Ectodermal cell (in vitro differentiated cells): ENCODE measurements around the gene KRTAP19-5.

Source experiments
- H3K27ac ChIP-seq: 2 replicates; pipeline ENCODE4 v1.7.0; 2013; ENCODE audit warnings: mild to moderate bottlenecking, low read depth, low read length; ENCODE audit not compliant: insufficient read depth, poor library complexity, severe bottlenecking
- H3K27me3 ChIP-seq: 2 replicates; pipeline ENCODE4 v1.7.0; 2013; ENCODE audit warnings: mild to moderate bottlenecking, low read length; ENCODE audit not compliant: insufficient read depth, control insufficient read depth, poor library complexity, severe bottlenecking
- H3K36me3 ChIP-seq: one replicate; pipeline ENCODE4 v1.7.0; 2013; ENCODE audit warnings: low read length; ENCODE audit not compliant: control insufficient read depth, insufficient read depth
- H3K4me1 ChIP-seq: one replicate; pipeline ENCODE4 v1.7.0; 2013; ENCODE audit warnings: low read length; ENCODE audit not compliant: control insufficient read depth, insufficient read depth
- H3K4me3 ChIP-seq: 2 replicates; pipeline ENCODE4 v1.7.0; 2013; ENCODE audit warnings: low read depth, low read length, control low read depth; ENCODE audit not compliant: insufficient read depth
- H3K9me3 ChIP-seq: 2 replicates; pipeline ENCODE4 v1.7.0; 2013; ENCODE audit warnings: mild to moderate bottlenecking, low read length, moderate library complexity; ENCODE audit not compliant: control insufficient read depth
- WGBS, 2 experiments: methylation state at CpG; one replicate each; pipeline ENCODE4 v1.1.7; 2013; ENCODE audit warnings: missing lambda C conversion rate in 2 of 2; 5-methylcytosine and 5-hydroxymethylcytosine counted together

KRTAP19-5 gene

DNA sequence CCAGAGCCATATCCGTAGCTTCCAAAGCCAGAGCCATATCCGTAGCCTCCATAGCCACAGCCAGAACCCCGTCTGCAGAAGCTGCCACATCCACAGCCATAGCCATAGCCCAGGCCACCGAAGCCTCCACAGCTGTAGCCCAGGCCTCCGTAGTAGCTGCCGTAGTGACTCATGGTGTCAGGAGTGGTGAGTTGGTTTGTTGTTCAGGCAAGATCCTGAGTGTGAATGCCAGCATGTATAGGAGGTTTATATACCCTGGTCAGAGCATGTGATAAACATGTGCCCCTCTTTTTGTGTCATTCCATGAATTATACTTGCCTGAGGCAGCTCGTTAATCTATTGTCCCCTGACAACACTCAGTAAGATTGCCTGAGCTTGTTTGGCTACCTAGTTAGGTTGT, 21.8 kb downstream of the KRTAP19-5 start, which contains the start of gene KRTAP19-1:
KRTAP19-1 (minus strand) TSS at position 223 of the 400 bp plus-strand sequence; CDS start at position 173, 50 bp downstream.
- no peaks in the 10 kb centered on the region for H3K27me3 ChIP-seq
- no peaks in the 10 kb centered on the region for H3K4me1 ChIP-seq
- H3K27ac ChIP-seq, result no peak within 1 kb of the TSS
- no peaks in the 10 kb centered on the region for H3K36me3 ChIP-seq
- no peaks in the 10 kb centered on the region for H3K9me3 ChIP-seq
- WGBS, 2 experiments, result 93 to 95% methylated on average over 7 of the region's 7 CpGs
- H3K4me3 ChIP-seq, result no peak within 1 kb of the TSS

DNA sequence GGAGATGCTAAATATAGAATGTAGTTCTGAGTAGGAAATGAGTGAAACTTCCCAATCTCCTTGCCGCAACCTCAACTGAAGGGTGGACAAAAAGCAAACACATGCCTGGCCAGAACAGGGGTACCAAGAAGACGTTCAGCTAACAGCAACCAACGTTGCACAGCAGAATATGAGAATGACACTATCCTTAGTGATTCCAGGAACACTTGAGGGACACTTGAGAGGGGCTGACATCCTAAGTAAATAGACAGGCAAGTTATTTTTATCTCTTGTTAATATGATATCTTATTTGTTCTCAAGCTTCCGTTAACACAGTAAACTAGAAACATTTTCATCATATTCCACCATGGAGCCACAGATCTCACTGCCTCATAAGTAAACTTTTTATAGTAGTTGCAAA, 22.7 kb downstream of the KRTAP19-5 start:
- Histone ChIP-seq H3K36me3 (no peaks in the 10 kb centered on the region), H3K4me3 (no peak overlapping the region), H3K9me3 (no peaks in the 10 kb centered on the region), H3K27ac (no peak overlapping the region), H3K4me1 (no peaks in the 10 kb centered on the region), H3K27me3 (no peaks in the 10 kb centered on the region)
- WGBS, 2 experiments, result 92% methylated on average over 3 of the region's 4 CpGs

DNA sequence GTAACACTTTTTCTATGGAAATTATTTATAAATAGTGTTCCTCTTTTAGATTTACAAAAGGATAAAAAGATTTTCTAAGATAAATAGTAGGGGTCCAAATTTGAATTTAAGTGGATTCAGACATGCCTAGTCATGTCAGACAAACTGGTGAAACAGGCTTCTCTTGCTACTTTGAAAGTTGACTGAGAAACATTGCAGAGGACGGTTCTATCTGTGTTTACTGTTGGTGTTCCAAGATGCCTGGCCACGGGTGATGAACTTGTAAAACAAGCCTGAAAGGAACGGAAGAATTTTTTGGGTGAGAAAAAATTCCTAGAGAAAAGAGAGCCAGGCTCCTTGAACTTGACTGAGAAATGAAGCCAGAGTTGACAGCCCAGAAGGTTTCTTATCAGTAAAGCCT, 23.9 kb downstream of the KRTAP19-5 start:
- H3K27me3 ChIP-seq, result no peaks in the 10 kb centered on the region
- H3K4me3 ChIP-seq, result no peak overlapping the region
- H3K4me1 ChIP-seq, result no peaks in the 10 kb centered on the region
- H3K9me3 ChIP-seq, result no peaks in the 10 kb centered on the region
- H3K27ac ChIP-seq, result no peak overlapping the region
- no peaks in the 10 kb centered on the region for H3K36me3 ChIP-seq
- WGBS, 2 experiments, result 77 to 80% methylated on average over 3 of the region's 3 CpGs

DNA sequence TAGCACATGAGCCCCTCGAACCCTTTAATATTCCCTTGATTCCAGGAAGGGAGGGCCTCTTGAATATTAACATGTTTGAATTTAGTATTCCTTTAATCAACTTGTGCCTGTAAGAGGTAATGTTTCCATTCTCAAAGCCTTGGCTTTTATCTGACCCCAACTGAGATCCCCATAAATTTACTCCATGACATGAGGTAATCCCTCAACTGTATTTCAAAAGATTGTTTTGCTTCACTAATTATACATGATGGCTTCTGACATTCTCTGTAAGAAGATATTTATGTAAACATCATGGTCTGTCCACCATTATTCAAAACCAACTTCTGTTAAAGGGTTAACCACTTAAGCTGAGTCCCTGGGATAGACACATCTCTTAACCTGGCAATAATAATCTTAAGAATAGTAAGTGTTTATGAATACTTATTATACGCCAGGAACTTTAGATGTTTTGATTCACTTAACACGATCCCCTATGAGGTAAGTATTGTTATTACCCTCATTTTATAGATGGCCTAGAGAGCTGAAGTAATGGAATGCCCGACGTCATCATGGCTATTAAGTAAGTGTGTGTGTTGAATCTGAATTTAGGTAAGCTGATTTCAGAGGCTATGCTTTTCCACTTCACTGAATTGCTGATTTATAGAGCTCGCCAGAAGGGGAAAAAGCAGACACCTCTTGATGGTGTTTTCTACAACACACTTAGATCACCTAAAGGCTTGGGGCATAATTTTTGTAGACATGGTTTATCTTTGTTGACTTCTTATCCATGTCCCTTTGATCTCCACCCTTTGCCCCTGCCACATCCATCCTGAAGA, 32.8 kb downstream of the KRTAP19-5 start:
- Histone ChIP-seq H3K4me1 (no peaks in the 10 kb centered on the region), H3K36me3 (no peaks in the 10 kb centered on the region), H3K27ac (no peak overlapping the region), H3K27me3 (no peaks in the 10 kb centered on the region), H3K9me3 (no peaks in the 10 kb centered on the region), H3K4me3 (no peak overlapping the region)
- 94 to 99% methylated on average over 6 of the region's 6 CpGs for WGBS, 2 experiments

DNA sequence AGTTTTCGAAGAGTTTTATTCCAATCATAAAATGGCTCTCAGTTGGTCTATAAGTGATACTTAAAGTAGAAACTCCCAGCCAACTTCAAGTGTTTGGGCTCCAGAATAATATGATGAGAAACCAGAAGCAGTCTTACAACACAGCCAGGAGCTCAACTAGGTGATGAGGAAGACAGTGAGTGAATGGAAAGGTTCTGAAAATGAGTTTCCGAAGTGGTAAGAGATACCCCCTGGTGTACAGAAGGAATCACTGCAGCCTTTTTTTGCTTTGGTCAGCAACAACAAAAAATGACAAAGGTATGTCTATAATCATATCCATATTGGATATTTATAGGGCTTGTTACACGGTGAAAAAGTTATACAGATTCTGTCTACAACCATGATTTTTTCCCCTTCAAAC, 38.2 kb downstream of the KRTAP19-5 start:
- no peak overlapping the region for H3K4me3 ChIP-seq
- WGBS, 2 experiments, result 56 to 62% methylated on average over 3 of the region's 3 CpGs
- no peaks in the 10 kb centered on the region for H3K27me3 ChIP-seq
- no peaks in the 10 kb centered on the region for H3K9me3 ChIP-seq
- no peaks in the 10 kb centered on the region for H3K36me3 ChIP-seq
- no peaks in the 10 kb centered on the region for H3K4me1 ChIP-seq
- H3K27ac ChIP-seq, result no peak overlapping the region
